Measurements from ENCODE around the gene ZIC4. TPM values are rescaled to one million over a fixed set of nuclear protein-coding genes. Genes with fewer than 3 reads are reported as not detected.
A peak's percentile ranks its signal among the peaks of the same experiment; 100 is the strongest.

The ZIC4 gene
- total and polyA plus RNA-seq, 2 of the 8 experiments (the other 6 are each of a cell fraction or from before 2014, with no cell fraction given): 0.03 to 0.13 TPM

- WGBS, 2 experiments (ENCODE audit: extremely low coverage in 1 of 2, insufficient coverage in 1 of 2, insufficient read length in 1 of 2, insufficient replicate concordance in 2 of 2, low coverage in 1 of 2, low lambda C conversion rate in 2 of 2, missing lambda C conversion rate in 1 of 2): 2% methylated on average over 19 of the region's 19 CpGs; no CpG with 5 or more reads in 1 of the 2 experiments
- H4K20me1 ChIP-seq (replicated peaks in 1 of 2; ENCODE audit: control insufficient read depth in 1 of 2, insufficient read depth in 2 of 2, low read length in 2 of 2): peaks cover 0 to 2% of the 10 kb centered on the region in 2 experiments
- CTCF ChIA-PET (ENCODE audit: partially characterized antibody): interaction anchor here (0.8 to 10.6 kb wide), 12 partner anchors 7 to 848 kb away, joined by 3 to 162 read pairs (median 4); no protein-coding TSS in a partner anchor
- peaks cover 12 to 30% (median 14%) of the 10 kb centered on the region in 4 experiments for H3K4me1 ChIP-seq (replicated peaks in 1 of 4; ENCODE audit: control insufficient read depth in 3 of 4, insufficient read depth in 4 of 4, low read length in 3 of 4)
- H3K56ac ChIP-seq (replicated peaks; ENCODE audit: insufficient read length, low read depth, low read length): no peak overlapping the region
- no peak overlapping the region for H2AFZ ChIP-seq (ENCODE audit: low read length)
- no peak overlapping the region for H3K23ac ChIP-seq (ENCODE audit: insufficient read length)
- H2BK5ac ChIP-seq (ENCODE audit: low read depth, low read length): no peak overlapping the region
- H3K36me3 ChIP-seq (ENCODE audit: control insufficient read depth in 2 of 4, insufficient read depth in 4 of 4, low read length in 3 of 4): no peaks in the 10 kb centered on the region
- no peak overlapping the region for H2AK5ac ChIP-seq (ENCODE audit: low read depth, low read length)
- H3K23me2 ChIP-seq (ENCODE audit: low read depth, low read length): no peaks in the 10 kb centered on the region; the same call in 1 of the 2 replicates
- H4K91ac ChIP-seq (replicated peaks; ENCODE audit: insufficient read length, low read length): no peak overlapping the region
- no peak overlapping the region for H2BK20ac ChIP-seq (ENCODE audit: low read length)
- no peaks in the 10 kb centered on the region for H3K79me1 ChIP-seq (ENCODE audit: low read depth, low read length)
- H3K9me3 ChIP-seq (ENCODE audit: insufficient read depth in 2 of 2, low read depth in 1 of 2, low read length in 1 of 2): no peaks in the 10 kb centered on the region
- H2BK15ac ChIP-seq (ENCODE audit: low read length): no peak overlapping the region
- H2BK120ac ChIP-seq (replicated peaks; ENCODE audit: low read depth, low read length): no peak overlapping the region
- peak overlapping the region in 3 of 4 experiments; percentile 19 to 54 (median 24); a peak in 4 of 8 replicates for H3K4me3 ChIP-seq (ENCODE audit: extremely low read depth in 1 of 4, insufficient read depth in 2 of 4, low read depth in 3 of 4, low read length in 4 of 4)
- H2BK12ac ChIP-seq (ENCODE audit: low read depth, low read length): no peak overlapping the region
- no peak overlapping the region for H3K9ac ChIP-seq (replicated peaks in 1 of 4; ENCODE audit: extremely low read depth in 1 of 4, low read depth in 3 of 4, low read length in 3 of 4)
- H3K27ac ChIP-seq (ENCODE audit: low read depth, low read length): no peak overlapping the region
- POLR2A ChIA-PET (ENCODE audit: partially characterized antibody): interaction anchor here (1.3 to 1.8 kb wide), 2 partner anchors 43 to 64 kb away, joined by 3 to 4 read pairs; no protein-coding TSS in a partner anchor
- DNase-seq (ENCODE audit: low read depth in 1 of 2, low spot score in 2 of 2) (no peak), FAIRE-seq (no peak)
- peaks cover 35 to 52% (median 49%) of the 10 kb centered on the region in 4 experiments for H3K27me3 ChIP-seq (replicated peaks in 1 of 4; ENCODE audit: control insufficient read depth in 3 of 4, extremely low read depth in 1 of 4, insufficient read depth in 3 of 4, low read length in 3 of 4)
- no peak overlapping the region for H4K8ac ChIP-seq (ENCODE audit: extremely low read depth, insufficient read depth, low read length)
- H4K5ac ChIP-seq (ENCODE audit: insufficient read length, low read depth, low read length): no peak overlapping the region
- no peak overlapping the region for H3K14ac ChIP-seq (ENCODE audit: insufficient read length)
- H3K4ac ChIP-seq (replicated peaks; ENCODE audit: insufficient read length, low read depth, low read length): no peak overlapping the region
- peak overlapping the region; percentile 73 to 85 for H3K4me2 ChIP-seq (ENCODE audit: insufficient read depth in 1 of 2, low read depth in 2 of 2, low read length in 2 of 2)
- H3K18ac ChIP-seq (ENCODE audit: extremely low read depth, low read length): no peak overlapping the region
- no peaks in the 10 kb centered on the region for H3K79me2 ChIP-seq (ENCODE audit: control insufficient read depth in 1 of 2, insufficient read depth in 2 of 2, low read length in 2 of 2)
- TF ChIP-seq BACH1 (IDR thresholded peaks at IDR 0.05; ENCODE audit: low read length) (no peak), USF2 (IDR thresholded peaks at IDR 0.05; ENCODE audit: low read length) (no peak), SIX5 (IDR thresholded peaks at IDR 0.05; ENCODE audit: low read depth, low read length) (no peak), RNF2 (IDR thresholded peaks at IDR 0.05; ENCODE audit: borderline replicate concordance, low read depth, low read length, missing control alignments, poor library complexity, severe bottlenecking) (peak; percentile 47), CREB1 (IDR thresholded peaks at IDR 0.05) (no peak), POU5F1 (IDR thresholded peaks at IDR 0.05; ENCODE audit: low read depth, low read length) (no peak), EP300 (IDR thresholded peaks at IDR 0.05; ENCODE audit: borderline replicate concordance in 1 of 2, low read depth in 2 of 2, low read length in 2 of 2) (no peak), EZH2 (IDR thresholded peaks at IDR 0.05; ENCODE audit: low read depth, low read length, severe bottlenecking) (peak; percentile 16)
Measured at GRCh38 chr3:147354623-147355022, 51.7 kb downstream of the ZIC4 start.

Data from H1 (cell line).